BLaER1 treated with 17β-estradiol and CSF1 and Interleukin-3, amounts not matched to agents 10 nM and 100 nM (cell line): ENCODE data around the gene TSPAN10.

Source experiments
- H3K27ac ChIP-seq, 11 experiments: shearing (Covaris generic); formaldehyde crosslinking; 2 replicates each; pipeline ENCODE4 v1.8.1; 2022
- H3K27me3 ChIP-seq, 11 experiments: shearing (Covaris generic); formaldehyde crosslinking; 2 replicates each; pipeline ENCODE4 v1.8.1; 2022
- H3K36me3 ChIP-seq, 11 experiments: shearing (Covaris generic); formaldehyde crosslinking; 2 replicates each; pipeline ENCODE4 v1.8.1; 2022
- H3K4me1 ChIP-seq, 10 experiments: shearing (Covaris generic); formaldehyde crosslinking; 2 replicates each; pipeline ENCODE4 v1.8.1; 2022
- H3K4me2 ChIP-seq, 11 experiments: shearing (Covaris generic); formaldehyde crosslinking; 2 replicates each; pipeline ENCODE4 v1.8.1; 2022
- H3K4me3 ChIP-seq, 10 experiments: shearing (Covaris generic); formaldehyde crosslinking; 2 replicates each; pipeline ENCODE4 v1.8.1; 2022
- H3K9ac ChIP-seq, 11 experiments: shearing (Covaris generic); formaldehyde crosslinking; 2 replicates each; pipeline ENCODE4 v1.8.1; 2022
- H3K9me3 ChIP-seq, 11 experiments: shearing (Covaris generic); formaldehyde crosslinking; replicated peaks in 1 of 11; 2 replicates each; pipeline ENCODE4 v1.8.1; 2022
- H4K20me1 ChIP-seq, 11 experiments: shearing (Covaris generic); formaldehyde crosslinking; 2 replicates each; pipeline ENCODE4 v1.8.1; 2022
- Cebpa-rat ChIP-seq, 11 experiments: shearing (Covaris generic); IDR thresholded peaks; 2 replicates each; pipeline ENCODE4 v1.8.1; 2022

The TSPAN10 gene

GRCh38 chr17:81652906-81653771 is 16.1 kb downstream of the TSPAN10 start:
- TF ChIP-seq Cebpa-rat (IDR thresholded peaks at IDR 0.05): no peak
- Histone ChIP-seq H4K20me1 (no peaks in the 10 kb centered on the region), H3K9ac (peak overlapping the region; percentile 70 to 85 (median 79)), H3K4me2 (peak overlapping the region; percentile 95 to 99 (median 99)), H3K27me3 (no peaks in the 10 kb centered on the region), H3K4me1 (peaks cover 46 to 69% (median 63%) of the 10 kb centered on the region in 10 experiments), H3K4me3 (peak overlapping the region; percentile 50 to 69 (median 58)), H3K9me3 (peaks cover 19 to 24% (median 20%) of the 10 kb centered on the region in 11 experiments), H3K36me3 (peaks cover 0 to 5% (median 0%) of the 10 kb centered on the region in 11 experiments; a peak in 1 of 22 replicates), H3K27ac (peak overlapping the region; percentile 68 to 88 (median 81))

- H3K27ac ChIP-seq: peak overlapping the region in 7 of 11 experiments; percentile 49 to 80 (median 74); a peak in 13 of 22 replicates
- H3K9ac ChIP-seq: peak overlapping the region in 8 of 11 experiments; percentile 3 to 70 (median 62); a peak in 14 of 22 replicates
- no peak overlapping the region for H3K4me3 ChIP-seq
- H3K9me3 ChIP-seq: 0 out of 22 replicates have a peak, but pooled peaks cover 0 to 2% (median 0%) of the 10 kb centered on the region in 11 experiments
- H3K4me2 ChIP-seq: peak overlapping the region; percentile 53 to 92 (median 80)
- TF ChIP-seq Cebpa-rat (IDR thresholded peaks at IDR 0.05): no peak
- H4K20me1 ChIP-seq: no peaks in the 10 kb centered on the region
- peaks cover 53 to 82% (median 74%) of the 10 kb centered on the region in 10 experiments for H3K4me1 ChIP-seq
- no peaks in the 10 kb centered on the region for H3K36me3 ChIP-seq
- no peaks in the 10 kb centered on the region for H3K27me3 ChIP-seq
These were observed 18.6 kb downstream of the TSPAN10 start for GRCh38 chr17:81655378-81656117.

GRCh38 chr17:81656118-81656743 is 19.2 kb downstream of the TSPAN10 start, which contains the start of gene PDE6G:
TSS of gene PDE6G (minus strand) at chr17:81656542. CDS start at chr17:81653305, 3,237 bp downstream.
- H3K4me2 ChIP-seq: peak within 1 kb of the TSS; percentile 53 to 92 (median 80)
- H4K20me1 ChIP-seq: no peaks in the 10 kb centered on the region
- peak within 1 kb of the TSS in 2 of 10 experiments; percentile 23 to 31; a peak in 4 of 20 replicates for H3K4me3 ChIP-seq
- H3K9me3 ChIP-seq: no peaks in the 10 kb centered on the region
- no peaks in the 10 kb centered on the region for H3K36me3 ChIP-seq
- TF ChIP-seq Cebpa-rat (IDR thresholded peaks at IDR 0.05): no peak
- peak within 1 kb of the TSS in 10 of 11 experiments; percentile 24 to 70 (median 61); a peak in 17 of 22 replicates for H3K9ac ChIP-seq
- H3K27me3 ChIP-seq: no peaks in the 10 kb centered on the region
- peak within 1 kb of the TSS in 10 of 11 experiments; percentile 9 to 80 (median 64); a peak in 17 of 22 replicates for H3K27ac ChIP-seq
- peaks cover 53 to 78% (median 68%) of the 10 kb centered on the region in 10 experiments for H3K4me1 ChIP-seq

- Histone ChIP-seq H3K4me2 (peak overlapping the region; percentile 53 to 92 (median 80)), H3K4me3 (peak overlapping the region in 2 of 10 experiments; percentile 23 to 31; a peak in 4 of 20 replicates), H4K20me1 (no peaks in the 10 kb centered on the region), H3K36me3 (no peaks in the 10 kb centered on the region), H3K9me3 (no peaks in the 10 kb centered on the region), H3K27ac (peak overlapping the region in 9 of 11 experiments; percentile 9 to 80 (median 66); a peak in 15 of 22 replicates), H3K9ac (peak overlapping the region in 9 of 11 experiments; percentile 25 to 70 (median 62); a peak in 15 of 22 replicates), H3K4me1 (peaks cover 53 to 72% (median 62%) of the 10 kb centered on the region in 10 experiments), H3K27me3 (no peaks in the 10 kb centered on the region)
- TF ChIP-seq Cebpa-rat (IDR thresholded peaks at IDR 0.05): no peak
These were observed 19.8 kb downstream of the TSPAN10 start for GRCh38 chr17:81656835-81657234.

GRCh38 chr17:81659038-81659437 is 22.0 kb downstream of the TSPAN10 start:
- Histone ChIP-seq H3K4me3 (no peak overlapping the region), H3K4me2 (peak overlapping the region in 9 of 11 experiments; percentile 8 to 50 (median 42); a peak in 14 of 22 replicates), H3K4me1 (peaks cover 37 to 57% (median 46%) of the 10 kb centered on the region in 10 experiments), H3K9ac (no peak overlapping the region), H3K36me3 (peaks cover 0 to 4% (median 2%) of the 10 kb centered on the region in 11 experiments; a peak in 11 of 22 replicates), H3K9me3 (no peaks in the 10 kb centered on the region), H3K27me3 (no peaks in the 10 kb centered on the region), H3K27ac (no peak overlapping the region), H4K20me1 (no peaks in the 10 kb centered on the region)
- no peak for TF ChIP-seq Cebpa-rat (IDR thresholded peaks at IDR 0.05)

- Histone ChIP-seq H3K4me3 (no peak overlapping the region), H3K9ac (peak overlapping the region in 2 of 11 experiments; percentile 6 to 28; a peak in 1 of 22 replicates), H3K27me3 (no peaks in the 10 kb centered on the region), H3K27ac (no peak overlapping the region), H3K9me3 (no peaks in the 10 kb centered on the region), H4K20me1 (no peaks in the 10 kb centered on the region), H3K4me1 (peaks cover 38 to 59% (median 51%) of the 10 kb centered on the region in 10 experiments), H3K4me2 (no peak overlapping the region), H3K36me3 (peaks cover 8 to 18% (median 15%) of the 10 kb centered on the region in 11 experiments; a peak in 20 of 22 replicates)
- TF ChIP-seq Cebpa-rat (IDR thresholded peaks at IDR 0.05): no peak
These were observed 23.4 kb downstream of the TSPAN10 start for GRCh38 chr17:81660441-81660840.

GRCh38 chr17:81662002-81662401 is 25.0 kb downstream of the TSPAN10 start:
- Histone ChIP-seq H3K4me2 (no peak overlapping the region), H3K9ac (no peak overlapping the region), H3K27ac (no peak overlapping the region), H3K9me3 (no peaks in the 10 kb centered on the region), H3K36me3 (peaks cover 8 to 18% (median 15%) of the 10 kb centered on the region in 11 experiments; a peak in 20 of 22 replicates), H4K20me1 (no peaks in the 10 kb centered on the region), H3K4me1 (peaks cover 26 to 48% (median 41%) of the 10 kb centered on the region in 10 experiments), H3K4me3 (no peak overlapping the region), H3K27me3 (no peaks in the 10 kb centered on the region)
- no peak for TF ChIP-seq Cebpa-rat (IDR thresholded peaks at IDR 0.05)

GRCh38 chr17:81664051-81664470 is 27.1 kb downstream of the TSPAN10 start:
- peaks cover 18 to 32% (median 28%) of the 10 kb centered on the region in 11 experiments for H3K36me3 ChIP-seq
- peaks cover 0 to 13% (median 1%) of the 10 kb centered on the region in 11 experiments; a peak in 7 of 22 replicates for H4K20me1 ChIP-seq
- no peaks in the 10 kb centered on the region for H3K9me3 ChIP-seq
- H3K9ac ChIP-seq: peak overlapping the region in 3 of 11 experiments; percentile 7 to 18 (median 8); a peak in 1 of 22 replicates
- no peak overlapping the region for H3K4me3 ChIP-seq
- peaks cover 36 to 52% (median 48%) of the 10 kb centered on the region in 10 experiments for H3K4me1 ChIP-seq
- no peak for TF ChIP-seq Cebpa-rat (IDR thresholded peaks at IDR 0.05)
- H3K27ac ChIP-seq: peak overlapping the region in 6 of 11 experiments; percentile 0 to 47 (median 17); a peak in 7 of 22 replicates
- no peaks in the 10 kb centered on the region for H3K27me3 ChIP-seq
- peak overlapping the region in 6 of 11 experiments; percentile 20 to 99 (median 90); a peak in 6 of 22 replicates for H3K4me2 ChIP-seq
